Pancreas (tissue), 10 donors: ENCODE results near the gene INPP5E. TPM values are rescaled to one million over a fixed set of nuclear protein-coding genes. Genes with fewer than 3 reads are reported as not detected.

Experiments
- ATAC-seq, 4 donors: fragments of 200-7000 bp; cut with Tn5 transposase; one replicate each; pipeline versions ENCODE4 v1.8.0 to v1.9.1; 2020; ENCODE audit warnings: mild to moderate bottlenecking in 4 of 4, moderate library complexity in 4 of 4
- DNase-seq, 6 donors: peaks; one replicate each; pipeline ENCODE4 v3.0.0-alpha.2; 2020
- FAIRE-seq: peaks from 2 replicates; lab custom pipeline; 2012; peaks lifted over from hg19 to GRCh38; lab: Jason Lieb, UNC
- H3K27ac ChIP-seq, 4 donors: fragments of 200-600 bp; sonication (generic); 1 replicate in 3 of 4; 2 replicates in 1 of 4; pipeline versions ENCODE4 v1.5.0 to v1.8.0; 2020
- H3K27me3 ChIP-seq, 4 donors: fragments of 200-600 bp; one replicate each; pipeline ENCODE4 v1.8.0; 2021
- H3K36me3 ChIP-seq, 3 donors: fragments of 200-600 bp; sonication (generic) in 1 of 3; one replicate each; pipeline versions ENCODE4 v1.5.0 to v1.8.0; 2020 to 2021
- H3K4me1 ChIP-seq, 3 donors: fragments of 200-600 bp; one replicate each; pipeline ENCODE4 v1.8.0; 2021
- H3K4me3 ChIP-seq, 4 donors: fragments of 200-600 bp; sonication (generic) in 2 of 4; one replicate each; pipeline versions ENCODE4 v1.5.0 to v1.8.0; 2020 to 2021
- H3K9me3 ChIP-seq, 4 donors: fragments of 200-600 bp; one replicate each; pipeline ENCODE4 v1.8.0; 2021
- WGBS, 2 donors: extraction: QIAGEN DNeasy Blood & Tissue Kit; methylation state at CpG; one replicate each; pipeline ENCODE4 v1.1.7; 2013; 5-methylcytosine and 5-hydroxymethylcytosine counted together
- intact Hi-C, 3 donors: fragments of 100-400 bp; cut with DNase I; formaldehyde crosslinking; loops; one replicate each; pipeline versions ENCODE4 v1.11.1 to v1.14.2; 2022
- polyA plus RNA-seq, 2 donors: library from polyadenylated mRNA; stranded (reverse); fragments of 200-250 nt; gene quantifications; one replicate each; pipeline ENCODE4 v1.2.3, GENCODE V29; 2013
- total RNA-seq, 6 donors: library from RNA; stranded (reverse); fragmentation: NEBNext Ultra II Directional in 4 of 6; extraction: Animal tissue kit (Norgen Biotek cat#: 25700) in 4 of 6; gene quantifications; one replicate each; pipeline versions ENCODE4 v1.2.1 to v1.2.4, GENCODE V29; 2021 to 2023
- TF ChIP-seq, protein P1 (sequence below), 4 donors: fragments of 200-600 bp; sonication (generic) in 3 of 4; IDR thresholded peaks; one replicate each; pipeline versions ENCODE4 v1.5.0 to v1.8.0; 2021; ENCODE audit warnings: antibody characterized with exemption in 4 of 4
- donor health status: healthy with polysubstance abuse.
- donor health status: DM: no; HTN: no; CAD: no; lungs with moderate emphysema.
- donor health status: DM: no; HTN: no; CAD: no.
- donor health status: control.
- donor health status: control.
- donor health status: Bipolar disorder and iron deficiency.
- donor health status: DM: yes; HTN: yes; CAD: no.
- donor health status: DM: no; HTN: no; CAD: no.
- donor health status: DM: no; HTN: no; CAD: no.
- donor health status: DM: yes; HTN: yes; CAD: no.

INPP5E gene
- total and polyA plus RNA-seq, 8 donors = 3.8 to 14.9 (median 5.7) TPM

DNA sequence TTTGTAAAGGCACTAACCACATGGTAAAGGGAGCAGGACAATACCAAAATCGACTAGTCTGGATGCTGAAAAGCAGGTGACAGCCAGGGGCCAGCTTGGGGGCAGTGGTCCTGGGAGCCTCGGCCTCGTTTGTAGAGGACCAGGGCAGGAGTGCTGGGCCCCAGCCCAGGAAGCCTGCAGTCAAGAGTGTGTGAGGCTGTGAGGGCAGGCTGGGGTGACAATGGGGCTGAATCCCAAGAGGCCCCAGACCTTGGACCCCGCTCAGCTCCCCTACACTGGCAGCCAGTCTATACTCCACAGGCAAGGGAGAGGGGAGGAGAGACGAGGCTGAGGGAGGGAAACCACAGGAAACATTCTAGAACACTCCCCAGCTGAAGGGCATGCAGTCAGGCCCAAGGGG is 2.6 kb upstream of the INPP5E start:
- WGBS, 2 donors = 83 to 86% methylated on average over 5 of the region's 5 CpGs
- no peak for FAIRE-seq
- TF ChIP-seq, protein P1, sequence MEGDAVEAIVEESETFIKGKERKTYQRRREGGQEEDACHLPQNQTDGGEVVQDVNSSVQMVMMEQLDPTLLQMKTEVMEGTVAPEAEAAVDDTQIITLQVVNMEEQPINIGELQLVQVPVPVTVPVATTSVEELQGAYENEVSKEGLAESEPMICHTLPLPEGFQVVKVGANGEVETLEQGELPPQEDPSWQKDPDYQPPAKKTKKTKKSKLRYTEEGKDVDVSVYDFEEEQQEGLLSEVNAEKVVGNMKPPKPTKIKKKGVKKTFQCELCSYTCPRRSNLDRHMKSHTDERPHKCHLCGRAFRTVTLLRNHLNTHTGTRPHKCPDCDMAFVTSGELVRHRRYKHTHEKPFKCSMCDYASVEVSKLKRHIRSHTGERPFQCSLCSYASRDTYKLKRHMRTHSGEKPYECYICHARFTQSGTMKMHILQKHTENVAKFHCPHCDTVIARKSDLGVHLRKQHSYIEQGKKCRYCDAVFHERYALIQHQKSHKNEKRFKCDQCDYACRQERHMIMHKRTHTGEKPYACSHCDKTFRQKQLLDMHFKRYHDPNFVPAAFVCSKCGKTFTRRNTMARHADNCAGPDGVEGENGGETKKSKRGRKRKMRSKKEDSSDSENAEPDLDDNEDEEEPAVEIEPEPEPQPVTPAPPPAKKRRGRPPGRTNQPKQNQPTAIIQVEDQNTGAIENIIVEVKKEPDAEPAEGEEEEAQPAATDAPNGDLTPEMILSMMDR (IDR thresholded peaks at IDR 0.05) = no peak
- ATAC-seq = no peak
- Histone ChIP-seq H3K27ac (no peak overlapping the region), H3K27me3 (no peaks in the 10 kb centered on the region), H3K4me1 (peaks cover 0 to 9% (median 5%) of the 10 kb centered on the region in 3 donors), H3K9me3 (no peaks in the 10 kb centered on the region), H3K36me3 (peaks cover 3 to 58% (median 30%) of the 10 kb centered on the region in 3 donors), H3K4me3 (no peak overlapping the region)
- intact Hi-C loops = no loop called here
- DNase-seq = no peak

DNA sequence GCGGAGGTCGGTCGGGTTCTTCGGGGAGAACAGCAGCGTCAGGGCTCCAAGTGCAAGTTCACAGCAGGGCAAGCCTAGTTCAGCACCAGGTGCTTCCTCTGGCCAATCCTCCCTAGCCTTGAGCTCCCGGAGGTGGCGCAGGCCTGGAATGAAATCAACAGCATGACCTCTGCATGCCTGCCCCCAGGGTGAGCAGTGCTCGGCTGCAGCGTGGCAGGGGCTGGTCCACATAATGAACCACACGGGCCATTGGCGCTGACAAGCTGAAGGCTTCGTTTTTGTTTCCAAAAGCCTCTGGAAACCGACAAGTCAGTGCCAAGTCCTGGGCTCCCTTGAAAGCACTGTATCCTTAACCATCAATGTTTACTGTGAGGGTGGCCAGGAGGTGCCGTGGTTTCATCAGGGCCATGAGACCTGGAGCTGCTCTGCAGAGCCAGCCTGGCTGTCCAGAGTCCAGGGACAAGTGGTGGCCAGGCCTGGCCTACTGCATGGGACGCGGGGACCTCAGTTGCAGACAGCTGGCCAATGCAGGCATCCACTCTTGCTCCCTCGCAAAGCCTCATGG is 2.1 kb upstream of the INPP5E start:
- no peaks in the 10 kb centered on the region for H3K27me3 ChIP-seq
- ATAC-seq (no peak), DNase-seq (no peak), FAIRE-seq (no peak)
- 77 to 83% methylated on average over 17 of the region's 17 CpGs for WGBS, 2 donors
- no peak overlapping the region for H3K4me3 ChIP-seq
- peaks cover 0 to 14% (median 5%) of the 10 kb centered on the region in 3 donors for H3K4me1 ChIP-seq
- no peaks in the 10 kb centered on the region for H3K9me3 ChIP-seq
- intact Hi-C loops = no loop called here
- H3K36me3 ChIP-seq = peaks cover 3 to 53% (median 25%) of the 10 kb centered on the region in 3 donors
- TF ChIP-seq, protein P1 (IDR thresholded peaks at IDR 0.05) = no peak
- no peak overlapping the region for H3K27ac ChIP-seq

DNA sequence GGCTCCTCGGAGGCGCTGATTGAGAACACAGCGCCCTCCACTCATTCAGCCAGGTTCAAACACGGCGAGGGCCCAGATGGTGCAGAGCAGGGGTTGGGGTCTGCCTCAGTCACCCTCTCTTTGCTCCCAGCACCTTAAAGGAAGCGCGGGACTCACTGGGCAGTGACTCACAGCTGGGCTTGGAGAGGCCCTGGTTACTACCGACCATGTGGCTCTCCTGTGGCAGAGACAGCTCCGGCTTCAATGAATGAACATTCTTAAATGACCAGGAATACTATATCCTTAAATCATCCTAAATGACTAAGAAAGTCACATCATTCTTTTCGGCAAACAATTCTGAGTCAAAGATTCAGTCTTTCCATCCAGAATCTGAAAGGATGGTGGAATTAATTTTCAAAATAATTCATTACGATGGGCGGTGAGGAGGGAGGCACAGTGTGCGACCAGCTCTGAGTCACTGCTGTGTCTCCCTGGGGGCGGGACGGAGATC is 1.6 kb upstream of the INPP5E start:
- H3K27ac ChIP-seq = no peak overlapping the region
- DNase-seq (no peak), FAIRE-seq (no peak), ATAC-seq (no peak)
- H3K27me3 ChIP-seq = no peaks in the 10 kb centered on the region
- TF ChIP-seq, protein P1 (IDR thresholded peaks at IDR 0.05) = no peak
- WGBS, 2 donors = 88 to 91% methylated on average over 15 of the region's 15 CpGs
- no peak overlapping the region for H3K4me3 ChIP-seq
- peaks cover 0 to 15% (median 5%) of the 10 kb centered on the region in 3 donors for H3K4me1 ChIP-seq
- no peaks in the 10 kb centered on the region for H3K9me3 ChIP-seq
- H3K36me3 ChIP-seq = peaks cover 3 to 48% (median 22%) of the 10 kb centered on the region in 3 donors
- intact Hi-C loops = no loop called here

DNA sequence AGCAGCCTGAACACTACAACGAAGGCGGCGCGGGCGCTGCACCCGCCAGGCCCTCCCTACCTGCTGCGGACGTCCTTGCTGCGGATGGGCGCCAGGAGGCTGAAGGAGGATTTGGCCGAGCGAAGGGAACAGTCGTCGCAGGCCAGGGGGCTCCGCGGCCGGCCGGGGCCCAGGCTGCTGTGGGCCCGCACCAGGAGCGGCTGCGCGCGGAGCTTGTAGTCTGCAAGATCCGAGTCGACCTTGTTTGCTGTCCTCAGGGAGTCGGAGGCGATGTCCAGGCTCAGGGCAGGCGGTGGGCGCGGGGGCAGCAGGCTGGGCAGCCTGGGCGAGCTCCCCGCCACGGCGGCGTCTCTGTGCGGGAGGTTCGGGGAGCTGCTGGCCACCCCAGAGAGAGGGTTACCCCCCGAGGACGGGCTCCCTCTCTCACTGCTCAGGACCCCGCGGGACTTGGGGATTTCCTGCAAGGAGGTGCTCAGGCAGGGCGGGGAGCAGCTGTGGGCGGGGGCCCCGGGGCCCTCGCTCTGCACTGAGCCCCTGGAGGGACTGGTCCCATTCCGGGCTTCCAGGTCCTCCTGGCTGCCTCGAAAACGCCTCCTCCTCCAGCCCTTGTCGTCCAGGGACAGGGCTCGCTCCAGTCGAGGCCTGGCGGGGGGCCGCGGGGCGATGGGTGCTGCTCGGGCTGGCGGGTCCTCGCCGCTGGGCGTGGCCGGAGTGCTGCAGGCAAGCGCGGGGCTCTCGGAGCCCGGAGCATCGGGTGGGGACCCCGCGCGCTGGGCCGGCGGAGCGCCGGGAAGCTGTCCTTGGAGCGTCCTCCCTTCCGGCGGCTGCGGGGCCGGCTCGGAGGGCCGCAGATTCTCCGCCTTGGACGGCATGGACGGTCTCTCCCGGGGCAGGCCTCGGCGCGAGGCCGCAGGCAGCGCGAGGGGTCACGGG is 831 bp downstream of the INPP5E start:
- Histone ChIP-seq H3K9me3 (no peaks in the 10 kb centered on the region), H3K36me3 (peaks cover 0 to 23% (median 10%) of the 10 kb centered on the region in 3 donors), H3K27me3 (no peaks in the 10 kb centered on the region), H3K27ac (no peak overlapping the region), H3K4me1 (peaks cover 0 to 16% (median 5%) of the 10 kb centered on the region in 3 donors), H3K4me3 (peak overlapping the region; percentile 83 to 98 (median 94))
- peak; percentile 38 to 55 (median 40) for ATAC-seq
- FAIRE-seq = no peak
- peak; percentile 26 to 85 (median 51) for DNase-seq
- TF ChIP-seq, protein P1 (IDR thresholded peaks at IDR 0.05) = no peak
- intact Hi-C loops = no loop called here
- 1% methylated on average over 58 to 91 of the region's 91 CpGs for WGBS, 2 donors
